ENCODE results near the gene POPDC2. TPM values are rescaled to one million over a fixed set of nuclear protein-coding genes. Genes with fewer than 3 reads are reported as not detected.

Gene POPDC2
- total and polyA plus RNA-seq, 2 experiments from 2014 or later = 1.2 to 2.7 TPM

DNA sequence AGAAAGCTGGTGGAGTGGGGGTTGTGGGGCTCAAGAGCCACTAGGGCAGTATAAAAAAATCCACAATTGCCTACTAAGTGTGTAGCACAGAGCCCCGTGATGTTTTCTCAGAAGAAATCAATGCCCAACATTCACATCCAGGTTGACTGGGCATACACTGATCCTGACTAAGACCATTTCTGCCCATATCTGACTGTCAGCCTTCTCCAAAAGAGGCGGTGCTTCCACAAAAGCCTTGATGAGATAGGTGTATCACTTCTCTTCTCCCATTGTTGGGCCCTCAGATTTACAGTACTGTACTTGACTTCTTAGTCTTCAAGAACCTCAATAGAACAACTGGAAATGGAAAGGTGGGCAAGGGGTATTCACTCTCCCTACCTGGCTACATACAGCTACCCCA, 1.4 kb downstream of the POPDC2 start:
- TF ChIP-seq, protein P1, sequence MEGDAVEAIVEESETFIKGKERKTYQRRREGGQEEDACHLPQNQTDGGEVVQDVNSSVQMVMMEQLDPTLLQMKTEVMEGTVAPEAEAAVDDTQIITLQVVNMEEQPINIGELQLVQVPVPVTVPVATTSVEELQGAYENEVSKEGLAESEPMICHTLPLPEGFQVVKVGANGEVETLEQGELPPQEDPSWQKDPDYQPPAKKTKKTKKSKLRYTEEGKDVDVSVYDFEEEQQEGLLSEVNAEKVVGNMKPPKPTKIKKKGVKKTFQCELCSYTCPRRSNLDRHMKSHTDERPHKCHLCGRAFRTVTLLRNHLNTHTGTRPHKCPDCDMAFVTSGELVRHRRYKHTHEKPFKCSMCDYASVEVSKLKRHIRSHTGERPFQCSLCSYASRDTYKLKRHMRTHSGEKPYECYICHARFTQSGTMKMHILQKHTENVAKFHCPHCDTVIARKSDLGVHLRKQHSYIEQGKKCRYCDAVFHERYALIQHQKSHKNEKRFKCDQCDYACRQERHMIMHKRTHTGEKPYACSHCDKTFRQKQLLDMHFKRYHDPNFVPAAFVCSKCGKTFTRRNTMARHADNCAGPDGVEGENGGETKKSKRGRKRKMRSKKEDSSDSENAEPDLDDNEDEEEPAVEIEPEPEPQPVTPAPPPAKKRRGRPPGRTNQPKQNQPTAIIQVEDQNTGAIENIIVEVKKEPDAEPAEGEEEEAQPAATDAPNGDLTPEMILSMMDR (IDR thresholded peaks at IDR 0.05; ENCODE audit: poor library complexity) = no peak
- TF ChIP-seq EZH2 (IDR thresholded peaks at IDR 0.05; ENCODE audit: borderline replicate concordance) (no peak), EZH2phosphoT487 (IDR thresholded peaks at IDR 0.05; ENCODE audit: low read depth, severe bottlenecking, unreplicated experiment) (no peak)
- H3K79me2 ChIP-seq = no peaks in the 10 kb centered on the region
- H2AFZ ChIP-seq = no peak overlapping the region
- DNase-seq (ENCODE audit: low spot score) = no peak
- H3K36me3 ChIP-seq (replicated peaks; ENCODE audit: insufficient read depth, low read depth) = no peaks in the 10 kb centered on the region
- no peaks in the 10 kb centered on the region for H4K20me1 ChIP-seq (ENCODE audit: insufficient read depth, poor library complexity, severe bottlenecking)
- H3K27ac ChIP-seq = no peak overlapping the region
- H3K4me3 ChIP-seq = no peak overlapping the region
- H3K27me3 ChIP-seq = no peaks in the 10 kb centered on the region
- H3K4me2 ChIP-seq = no peak overlapping the region
- WGBS (ENCODE audit: low lambda C conversion rate, missing lambda C conversion rate) = 91% methylated on average over 2 of the region's 2 CpGs
- H3K4me1 ChIP-seq (ENCODE audit: insufficient read depth) = peaks cover 27% of the 10 kb centered on the region
- H3K9me2 ChIP-seq (replicated peaks; ENCODE audit: insufficient read depth) = no peaks in the 10 kb centered on the region
- no peaks in the 10 kb centered on the region for H3K9me3 ChIP-seq (ENCODE audit: low read depth)

DNA sequence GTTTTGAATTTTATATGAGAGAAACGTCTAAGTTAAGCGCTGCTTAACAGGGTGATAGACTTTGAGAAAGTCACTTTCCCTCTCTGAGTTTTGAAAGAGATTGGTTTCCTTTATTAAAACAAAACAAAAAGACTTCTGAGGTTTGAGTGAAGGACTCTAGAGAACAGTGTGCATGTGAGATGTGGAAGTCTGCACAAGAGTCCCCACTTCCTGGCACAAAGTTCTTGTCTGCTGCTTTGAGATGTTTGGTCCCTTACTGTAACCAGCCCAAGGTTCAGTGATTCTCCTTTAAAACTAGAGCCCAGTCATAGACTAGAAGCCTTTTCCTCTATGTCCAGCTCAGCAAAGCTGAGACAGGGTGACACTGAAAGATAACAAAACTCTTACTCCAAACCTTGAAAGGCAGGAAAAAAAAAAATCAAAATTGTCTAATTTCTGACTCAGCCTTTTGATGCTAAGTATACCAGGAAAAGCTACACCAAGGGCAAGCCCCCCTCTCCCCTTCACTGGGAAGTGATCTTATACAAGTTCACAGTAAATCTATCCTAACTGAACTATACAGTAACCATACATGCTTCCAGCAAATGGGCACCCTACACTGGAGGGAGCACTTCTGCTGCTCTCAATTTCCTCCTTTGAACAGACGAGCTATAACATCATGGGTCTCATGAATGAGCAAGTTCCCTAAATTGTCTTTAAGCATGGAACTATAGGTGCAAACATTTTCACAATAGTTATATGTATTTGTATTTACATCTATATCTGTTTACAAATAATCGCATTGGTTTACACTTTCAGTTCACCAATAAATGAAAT, 2.3 kb downstream of the POPDC2 start:
- WGBS (ENCODE audit: low lambda C conversion rate, missing lambda C conversion rate) = 89% methylated on average over 4 of the region's 4 CpGs
- no peak for TF ChIP-seq EZH2phosphoT487 (IDR thresholded peaks at IDR 0.05; ENCODE audit: low read depth, severe bottlenecking, unreplicated experiment)
- TF ChIP-seq EZH2 (IDR thresholded peaks at IDR 0.05; ENCODE audit: borderline replicate concordance) = no peak
- TF ChIP-seq, protein P1 (IDR thresholded peaks at IDR 0.05; ENCODE audit: poor library complexity) = no peak

DNA sequence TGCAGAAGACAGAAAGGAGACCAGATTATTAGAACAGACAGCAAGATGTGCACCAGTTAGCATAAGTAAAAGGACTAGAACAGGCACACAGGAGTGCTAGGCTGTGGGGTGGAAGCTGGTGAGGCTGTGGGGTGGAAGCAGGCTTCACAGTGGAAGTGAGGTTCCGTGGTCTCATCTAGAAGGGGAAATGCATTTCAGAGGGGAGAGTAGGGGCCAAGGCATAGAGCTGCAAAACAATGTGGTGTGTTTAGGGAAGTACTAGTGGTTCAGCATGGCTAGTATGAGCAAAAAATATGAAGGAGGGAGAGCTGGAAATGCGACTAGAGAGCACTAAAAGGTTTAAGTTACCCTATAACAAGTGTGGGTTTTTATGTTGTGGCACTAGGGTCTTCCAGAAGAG, 6.5 kb downstream of the POPDC2 start:
- no peak overlapping the region for H3K27ac ChIP-seq
- TF ChIP-seq, protein P1 (IDR thresholded peaks at IDR 0.05; ENCODE audit: poor library complexity) = no peak
- WGBS (ENCODE audit: low lambda C conversion rate, missing lambda C conversion rate) = 44% methylated on average over 2 of the region's 2 CpGs

More for the DNA sequence above, 2.3 kb downstream of the POPDC2 start:
- Histone ChIP-seq H4K20me1 (ENCODE audit: insufficient read depth, poor library complexity, severe bottlenecking) (no peaks in the 10 kb centered on the region), H3K9me3 (ENCODE audit: low read depth) (no peaks in the 10 kb centered on the region), H3K9me2 (replicated peaks; ENCODE audit: insufficient read depth) (no peaks in the 10 kb centered on the region), H3K36me3 (replicated peaks; ENCODE audit: insufficient read depth, low read depth) (no peaks in the 10 kb centered on the region), H2AFZ (no peak overlapping the region), H3K4me1 (ENCODE audit: insufficient read depth) (peaks cover 22% of the 10 kb centered on the region), H3K27me3 (no peaks in the 10 kb centered on the region), H3K4me3 (no peak overlapping the region), H3K79me2 (no peaks in the 10 kb centered on the region), H3K27ac (no peak overlapping the region), H3K4me2 (no peak overlapping the region)
- DNase-seq (ENCODE audit: low spot score) = no peak

More for the DNA sequence above, 6.5 kb downstream of the POPDC2 start:
- no peaks in the 10 kb centered on the region for H3K27me3 ChIP-seq
- no peaks in the 10 kb centered on the region for H3K4me1 ChIP-seq (ENCODE audit: insufficient read depth)
- no peak overlapping the region for H2AFZ ChIP-seq
- no peaks in the 10 kb centered on the region for H3K36me3 ChIP-seq (replicated peaks; ENCODE audit: insufficient read depth, low read depth)
- no peaks in the 10 kb centered on the region for H3K9me2 ChIP-seq (replicated peaks; ENCODE audit: insufficient read depth)
- no peaks in the 10 kb centered on the region for H3K9me3 ChIP-seq (ENCODE audit: low read depth)
- H3K4me2 ChIP-seq = no peak overlapping the region
- no peak for DNase-seq (ENCODE audit: low spot score)
- no peaks in the 10 kb centered on the region for H4K20me1 ChIP-seq (ENCODE audit: insufficient read depth, poor library complexity, severe bottlenecking)
- H3K79me2 ChIP-seq = no peaks in the 10 kb centered on the region
- no peak overlapping the region for H3K4me3 ChIP-seq

Measured in hepatocyte (in vitro differentiated cells).